Measurements from ENCODE around the gene C16orf78.

GRCh38 chr16:49346459-49346858, 27.1 kb upstream of the C16orf78 start:
- TF ChIP-seq POLR2AphosphoS5 (IDR thresholded peaks at IDR 0.05; ENCODE audit: borderline replicate concordance, low read depth, low read length) (no peak), EZH2 (IDR thresholded peaks at IDR 0.05) (no peak), FOXP2 (optimal IDR thresholded peaks at IDR 0.05; ENCODE audit: control extremely low read depth, extremely low read length, insufficient read depth) (no peak)
